GM19468 (cell line): ENCODE measurements around the gene OR1E2.
"Not testable (repeated sequence)": the region's sequence is repeated elsewhere in the genome, so short reads cannot be mapped to it uniquely, and the experiment has no call there.

Source experiments
- ATAC-seq: cut with Tn5 transposase; IDR thresholded peaks from one replicate; pipeline ENCODE4 v1.9.1; 2021; ENCODE audit warnings: mild to moderate bottlenecking, moderate library complexity, moderate number of reproducible peaks; ENCODE audit not compliant: unreplicated experiment; ENCODE audit errors: extremely low read depth

Gene OR1E2

GRCh38 chr17:3400055-3400454, 33.6 kb downstream of the OR1E2 start:
- ATAC-seq, result no peak

GRCh38 chr17:3398310-3398709, 35.3 kb downstream of the OR1E2 start, which contains the start of gene OR1E1:
Gene OR1E1 (minus strand): TSS chr17:3398410. CDS start chr17:3398410, 0 bp downstream.
- no peak for ATAC-seq

GRCh38 chr17:3397801-3398200, 35.8 kb downstream of the OR1E2 start:
- not testable (repeated sequence) for ATAC-seq

GRCh38 chr17:3389791-3390190, 43.9 kb downstream of the OR1E2 start:
- ATAC-seq, result no peak

GRCh38 chr17:3385869-3386816, 47.5 kb downstream of the OR1E2 start, which contains the start of gene OR3A2:
Gene OR3A2 (minus strand): TSS chr17:3386308.
- ATAC-seq, result no peak
